ENCODE results near the gene WFDC9.
"Not testable (repeated sequence)": the region's sequence is repeated elsewhere in the genome, so short reads cannot be mapped to it uniquely, and the experiment has no call there.

Gene WFDC9

DNA sequence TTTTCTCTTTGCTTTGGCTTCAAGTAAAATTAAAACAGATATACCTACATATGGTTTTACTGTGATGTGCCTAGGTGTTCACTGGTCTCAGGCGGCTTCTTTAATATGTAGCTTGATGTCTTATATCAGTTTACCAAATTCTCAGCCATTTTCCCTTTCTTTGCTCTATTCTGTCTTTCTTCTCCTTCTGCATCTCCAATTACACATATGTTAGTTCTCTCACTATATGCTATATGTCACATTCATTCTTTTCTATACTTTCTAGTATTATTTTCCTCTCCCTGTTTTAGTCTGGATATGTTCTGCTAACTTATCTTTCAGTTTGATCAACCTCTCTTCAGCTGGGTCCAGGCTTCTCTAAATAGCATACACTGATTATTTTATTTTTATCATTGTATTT lies 37.6 kb downstream of the WFDC9 start:
- no CpG with 5 or more reads among the region's 1 CpG for WGBS, 2 experiments (ENCODE audit: insufficient coverage in 2 of 2)
- Histone ChIP-seq H3K4me1 (ENCODE audit: control insufficient read depth, insufficient read depth, low read length, poor library complexity, severe bottlenecking) (peaks cover 8% of the 10 kb centered on the region), H3K27ac (ENCODE audit: low read depth, low read length, severe bottlenecking) (no peak overlapping the region), H3K9me3 (ENCODE audit: control insufficient read depth, low read length) (no peaks in the 10 kb centered on the region), H3K36me3 (ENCODE audit: control insufficient read depth, insufficient read depth, low read length) (no peaks in the 10 kb centered on the region), H3K4me3 (ENCODE audit: extremely low read depth, insufficient read depth, low read length, poor library complexity, severe bottlenecking) (no peak overlapping the region)

DNA sequence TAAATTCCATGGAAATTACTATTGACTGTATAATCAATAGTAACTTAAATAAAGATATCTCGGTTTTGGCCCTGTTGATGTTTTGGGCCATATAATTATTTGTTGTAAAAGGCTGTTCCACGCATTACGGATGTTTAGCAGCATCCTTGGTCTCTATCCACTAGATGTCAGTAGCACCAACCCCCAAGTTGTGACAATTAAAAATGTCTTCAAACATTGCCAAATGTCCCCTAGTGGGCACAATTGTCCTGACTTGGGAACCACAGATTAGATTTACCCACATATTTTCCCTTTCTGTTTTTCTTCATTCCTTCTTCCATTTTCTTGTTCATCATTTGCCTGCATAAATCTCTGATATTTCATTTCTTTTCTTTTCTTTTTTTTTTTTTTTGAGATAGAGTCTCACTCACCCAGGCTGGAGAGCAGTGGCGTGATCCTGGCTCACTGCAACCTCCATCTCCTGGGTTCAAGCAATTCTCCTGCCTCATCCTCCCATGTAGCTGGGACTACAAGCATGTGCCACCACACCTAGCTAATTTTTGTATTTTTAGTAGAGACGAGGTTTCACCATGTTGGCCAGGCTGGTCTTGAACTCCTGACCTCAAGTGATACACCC lies 38.4 kb downstream of the WFDC9 start:
- H3K4me3 ChIP-seq (ENCODE audit: extremely low read depth, insufficient read depth, low read length, poor library complexity, severe bottlenecking) = no peak overlapping the region
- no peak overlapping the region for H3K27ac ChIP-seq (ENCODE audit: low read depth, low read length, severe bottlenecking)
- H3K9me3 ChIP-seq (ENCODE audit: control insufficient read depth, low read length) = no peaks in the 10 kb centered on the region
- no peaks in the 10 kb centered on the region for H3K36me3 ChIP-seq (ENCODE audit: control insufficient read depth, insufficient read depth, low read length)
- H3K4me1 ChIP-seq (ENCODE audit: control insufficient read depth, insufficient read depth, low read length, poor library complexity, severe bottlenecking) = peaks cover 8% of the 10 kb centered on the region
- WGBS, 2 experiments (ENCODE audit: insufficient coverage in 2 of 2) = 75 to 87% methylated on average over 2 to 3 of the region's 5 CpGs

DNA sequence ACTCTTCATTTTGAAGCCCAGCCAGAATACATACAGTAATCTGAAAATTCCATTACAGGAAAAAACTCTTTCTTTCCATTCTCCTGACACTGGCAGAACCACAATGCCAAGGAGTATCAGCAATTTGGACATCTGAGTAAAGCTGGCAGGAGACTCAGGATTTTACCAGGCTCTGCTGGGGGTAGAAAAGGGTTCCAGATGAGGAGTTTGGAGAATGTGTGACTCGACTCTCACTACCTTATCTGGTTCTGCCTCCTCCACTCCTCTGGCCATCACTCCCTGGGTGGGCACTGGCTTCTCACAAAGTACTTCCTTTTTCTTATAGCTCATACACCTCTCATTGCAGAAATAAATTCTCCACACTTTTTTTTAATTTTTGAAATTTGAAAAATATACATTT lies 41.4 kb downstream of the WFDC9 start:
- no peaks in the 10 kb centered on the region for H3K9me3 ChIP-seq (ENCODE audit: control insufficient read depth, low read length)
- H3K36me3 ChIP-seq (ENCODE audit: control insufficient read depth, insufficient read depth, low read length) = no peaks in the 10 kb centered on the region
- no peak overlapping the region for H3K27ac ChIP-seq (ENCODE audit: low read depth, low read length, severe bottlenecking)
- peaks cover 12% of the 10 kb centered on the region for H3K4me1 ChIP-seq (ENCODE audit: control insufficient read depth, insufficient read depth, low read length, poor library complexity, severe bottlenecking)
- 43 to 60% methylated on average over 1 of the region's 1 CpG for WGBS, 2 experiments (ENCODE audit: insufficient coverage in 2 of 2)
- H3K4me3 ChIP-seq (ENCODE audit: extremely low read depth, insufficient read depth, low read length, poor library complexity, severe bottlenecking) = no peak overlapping the region

DNA sequence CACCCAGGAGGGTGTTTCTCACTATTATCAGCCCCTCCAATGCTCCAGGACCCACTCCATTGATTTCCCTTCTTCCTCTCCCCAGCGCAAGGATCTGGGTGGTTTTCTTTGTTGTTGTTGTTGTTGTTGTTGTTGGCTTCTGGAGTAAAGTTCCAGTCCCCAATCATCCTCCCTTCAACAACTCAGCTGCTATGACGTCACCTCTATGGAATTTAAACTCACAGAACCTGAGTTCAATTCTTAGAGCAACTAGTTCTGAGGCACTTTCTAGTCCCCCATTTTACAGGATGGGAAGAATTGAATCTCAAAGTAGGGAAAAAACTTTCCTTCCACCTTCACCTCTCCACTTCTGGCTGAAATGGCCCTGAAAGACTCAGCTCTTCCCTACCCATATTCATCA lies 42.3 kb downstream of the WFDC9 start:
- no peaks in the 10 kb centered on the region for H3K36me3 ChIP-seq (ENCODE audit: control insufficient read depth, insufficient read depth, low read length)
- no peak overlapping the region for H3K27ac ChIP-seq (ENCODE audit: low read depth, low read length, severe bottlenecking)
- peaks cover 12% of the 10 kb centered on the region for H3K4me1 ChIP-seq (ENCODE audit: control insufficient read depth, insufficient read depth, low read length, poor library complexity, severe bottlenecking)
- no peaks in the 10 kb centered on the region for H3K9me3 ChIP-seq (ENCODE audit: control insufficient read depth, low read length)
- H3K4me3 ChIP-seq (ENCODE audit: extremely low read depth, insufficient read depth, low read length, poor library complexity, severe bottlenecking) = no peak overlapping the region
- 60% methylated on average over 1 of the region's 2 CpGs; no CpG with 5 or more reads in 1 of the 2 experiments for WGBS, 2 experiments (ENCODE audit: insufficient coverage in 2 of 2)

DNA sequence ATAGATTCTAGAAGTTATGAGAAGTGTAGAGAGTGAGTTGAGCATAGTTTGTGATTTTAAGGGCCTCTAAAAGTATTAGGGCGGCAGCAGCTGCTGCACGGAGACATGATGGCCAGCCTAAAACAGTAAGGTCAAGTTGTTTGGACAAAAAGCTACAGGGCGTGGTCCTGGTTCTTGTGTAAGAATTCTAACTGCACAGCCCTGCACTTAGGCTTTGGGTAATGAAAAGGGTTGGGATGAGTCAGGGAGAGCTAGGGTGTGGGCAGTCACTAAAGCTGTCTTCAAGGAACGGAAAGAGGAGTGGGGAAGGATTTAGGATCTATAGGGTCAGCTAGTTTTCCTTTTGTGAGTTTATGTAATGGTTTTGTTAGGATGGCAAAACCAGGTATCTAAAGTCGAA lies 45.1 kb downstream of the WFDC9 start:
- not testable (repeated sequence) for H3K36me3 ChIP-seq (ENCODE audit: control insufficient read depth, insufficient read depth, low read length); H3K27ac ChIP-seq (ENCODE audit: low read depth, low read length, severe bottlenecking); H3K9me3 ChIP-seq (ENCODE audit: control insufficient read depth, low read length); H3K4me3 ChIP-seq (ENCODE audit: extremely low read depth, insufficient read depth, low read length, poor library complexity, severe bottlenecking)
- H3K4me1 ChIP-seq (ENCODE audit: control insufficient read depth, insufficient read depth, low read length, poor library complexity, severe bottlenecking) = peaks cover 18% of the 10 kb centered on the region
- 86 to 93% methylated on average over 5 of the region's 5 CpGs for WGBS, 2 experiments (ENCODE audit: insufficient coverage in 2 of 2)

DNA sequence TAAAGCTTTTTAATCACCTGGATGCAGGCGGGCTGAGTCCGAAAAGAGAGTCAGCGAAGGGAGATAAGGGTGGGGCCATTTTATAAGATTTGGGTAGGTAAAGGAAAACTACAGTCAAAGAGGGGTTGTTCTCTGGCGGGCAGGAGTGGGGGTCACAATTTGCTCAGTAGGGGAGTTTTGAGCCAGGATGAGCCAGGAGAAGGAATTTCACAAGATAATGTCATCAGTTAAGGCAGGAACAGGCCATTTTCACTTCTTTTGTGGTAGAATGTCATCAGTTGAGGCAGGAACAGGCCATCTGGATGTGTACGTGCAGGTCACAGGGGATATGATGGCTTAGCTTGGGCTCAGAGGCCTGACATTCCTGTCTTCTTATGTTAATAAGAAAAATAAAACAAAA lies 46.8 kb downstream of the WFDC9 start:
- H3K4me3 ChIP-seq (ENCODE audit: extremely low read depth, insufficient read depth, low read length, poor library complexity, severe bottlenecking); H3K36me3 ChIP-seq (ENCODE audit: control insufficient read depth, insufficient read depth, low read length); H3K9me3 ChIP-seq (ENCODE audit: control insufficient read depth, low read length); H3K27ac ChIP-seq (ENCODE audit: low read depth, low read length, severe bottlenecking): not testable (repeated sequence)
- 81 to 91% methylated on average over 4 of the region's 5 CpGs for WGBS, 2 experiments (ENCODE audit: insufficient coverage in 2 of 2)
- peaks cover 14% of the 10 kb centered on the region for H3K4me1 ChIP-seq (ENCODE audit: control insufficient read depth, insufficient read depth, low read length, poor library complexity, severe bottlenecking)

DNA sequence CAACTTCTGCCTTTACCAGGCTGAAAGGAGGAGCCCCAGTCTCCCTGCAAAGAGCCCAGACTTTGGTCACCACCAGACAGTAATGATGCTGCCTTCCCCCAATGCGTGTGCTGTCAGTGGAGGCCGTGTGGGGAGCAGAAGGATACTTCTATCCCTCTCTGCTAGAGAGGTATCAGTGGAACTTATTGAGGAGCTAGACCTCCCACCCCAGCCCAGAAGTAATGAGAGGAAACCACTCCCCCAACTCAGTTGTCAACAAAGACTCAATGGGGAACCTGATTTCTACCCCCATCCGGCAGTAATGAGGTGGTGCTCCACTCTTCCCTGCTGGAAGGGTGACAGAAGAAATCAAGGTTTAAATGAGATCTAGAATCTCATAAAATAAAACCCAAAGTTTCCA lies 47.6 kb downstream of the WFDC9 start:
- no peak overlapping the region for H3K4me3 ChIP-seq (ENCODE audit: extremely low read depth, insufficient read depth, low read length, poor library complexity, severe bottlenecking)
- no peak overlapping the region for H3K27ac ChIP-seq (ENCODE audit: low read depth, low read length, severe bottlenecking)
- H3K9me3 ChIP-seq (ENCODE audit: control insufficient read depth, low read length) = no peaks in the 10 kb centered on the region
- H3K4me1 ChIP-seq (ENCODE audit: control insufficient read depth, insufficient read depth, low read length, poor library complexity, severe bottlenecking) = peaks cover 9% of the 10 kb centered on the region
- no peaks in the 10 kb centered on the region for H3K36me3 ChIP-seq (ENCODE audit: control insufficient read depth, insufficient read depth, low read length)
- WGBS, 2 experiments (ENCODE audit: insufficient coverage in 2 of 2) = 65% methylated on average over 2 of the region's 3 CpGs; no CpG with 5 or more reads in 1 of the 2 experiments

DNA sequence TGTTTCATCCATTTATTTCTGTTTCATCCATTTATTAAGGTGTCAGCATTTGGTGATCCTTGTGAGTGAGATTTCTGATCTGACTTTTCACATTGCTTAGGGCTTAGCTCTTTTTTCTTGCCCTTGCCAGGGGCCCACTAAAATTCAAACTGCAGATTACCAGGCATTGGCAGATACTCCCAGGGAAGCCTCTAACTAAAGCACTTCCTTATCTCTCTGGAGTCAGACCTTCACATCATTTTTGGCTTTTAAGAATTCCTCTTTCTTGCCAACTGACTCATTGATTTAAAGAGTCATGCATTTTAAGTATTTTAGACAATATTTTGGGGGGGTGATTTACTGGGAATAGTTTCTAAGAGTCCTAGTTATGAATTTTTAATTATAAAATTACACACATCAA lies 49.4 kb downstream of the WFDC9 start:
- peaks cover 9% of the 10 kb centered on the region for H3K4me1 ChIP-seq (ENCODE audit: control insufficient read depth, insufficient read depth, low read length, poor library complexity, severe bottlenecking)
- no peaks in the 10 kb centered on the region for H3K36me3 ChIP-seq (ENCODE audit: control insufficient read depth, insufficient read depth, low read length)
- no peak overlapping the region for H3K4me3 ChIP-seq (ENCODE audit: extremely low read depth, insufficient read depth, low read length, poor library complexity, severe bottlenecking)
- H3K27ac ChIP-seq (ENCODE audit: low read depth, low read length, severe bottlenecking) = no peak overlapping the region
- H3K9me3 ChIP-seq (ENCODE audit: control insufficient read depth, low read length) = no peaks in the 10 kb centered on the region

DNA sequence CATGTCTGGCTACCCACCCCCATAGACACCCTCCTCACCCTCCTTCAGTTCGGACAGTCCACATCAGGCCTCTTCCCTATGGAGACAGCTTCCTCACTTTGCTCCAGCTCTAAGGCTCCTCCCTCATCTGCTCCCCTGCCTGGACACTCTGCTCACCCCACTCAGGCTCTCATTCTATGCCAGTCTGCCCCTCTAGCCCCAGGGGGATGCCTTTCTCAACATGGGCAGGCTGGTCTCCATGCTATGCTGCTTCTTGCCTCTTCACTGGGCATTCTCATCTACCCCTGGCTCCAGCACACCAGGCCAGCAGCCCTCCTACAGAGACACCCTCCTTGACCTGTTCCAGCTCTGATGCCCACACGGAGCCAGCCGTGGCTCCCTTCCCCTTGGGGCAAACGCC lies 51.9 kb downstream of the WFDC9 start, which contains the start of gene WFDC8:
Gene WFDC8 (minus strand): TSS at position 101 of the 400 bp plus-strand sequence. CDS start 37 bp downstream, at position 64.
- no peaks in the 10 kb centered on the region for H3K9me3 ChIP-seq (ENCODE audit: control insufficient read depth, low read length)
- H3K4me3 ChIP-seq (ENCODE audit: extremely low read depth, insufficient read depth, low read length, poor library complexity, severe bottlenecking) = no peak within 1 kb of the TSS
- no peaks in the 10 kb centered on the region for H3K36me3 ChIP-seq (ENCODE audit: control insufficient read depth, insufficient read depth, low read length)
- H3K4me1 ChIP-seq (ENCODE audit: control insufficient read depth, insufficient read depth, low read length, poor library complexity, severe bottlenecking) = peaks cover 6% of the 10 kb centered on the region
- WGBS, 2 experiments (ENCODE audit: insufficient coverage in 2 of 2) = 93% methylated on average over 3 of the region's 4 CpGs; no CpG with 5 or more reads in 1 of the 2 experiments
- H3K27ac ChIP-seq (ENCODE audit: low read depth, low read length, severe bottlenecking) = no peak within 1 kb of the TSS

DNA sequence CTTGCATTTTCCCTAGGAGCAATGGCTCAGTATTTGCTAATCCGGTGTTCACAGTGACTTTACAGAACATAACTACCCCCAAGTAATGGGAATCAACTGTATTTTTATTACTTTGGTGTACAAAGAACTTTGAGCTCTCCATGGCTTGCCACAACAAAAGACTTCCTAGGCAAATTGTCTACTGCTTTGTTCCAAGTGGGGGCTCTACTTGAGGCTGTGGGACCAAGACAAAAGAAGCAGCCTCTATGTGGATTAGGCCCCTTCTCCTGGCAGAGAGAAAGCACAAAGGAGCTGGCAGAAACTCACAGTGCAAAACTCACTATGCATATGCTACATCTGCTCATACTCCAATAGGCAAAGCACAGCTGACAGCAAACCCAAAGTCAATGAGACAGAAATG lies 52.9 kb downstream of the WFDC9 start:
- no CpG with 5 or more reads among the region's 1 CpG for WGBS, 2 experiments (ENCODE audit: insufficient coverage in 2 of 2)
- Histone ChIP-seq H3K27ac (ENCODE audit: low read depth, low read length, severe bottlenecking) (no peak overlapping the region), H3K4me1 (ENCODE audit: control insufficient read depth, insufficient read depth, low read length, poor library complexity, severe bottlenecking) (peaks cover 6% of the 10 kb centered on the region)

DNA sequence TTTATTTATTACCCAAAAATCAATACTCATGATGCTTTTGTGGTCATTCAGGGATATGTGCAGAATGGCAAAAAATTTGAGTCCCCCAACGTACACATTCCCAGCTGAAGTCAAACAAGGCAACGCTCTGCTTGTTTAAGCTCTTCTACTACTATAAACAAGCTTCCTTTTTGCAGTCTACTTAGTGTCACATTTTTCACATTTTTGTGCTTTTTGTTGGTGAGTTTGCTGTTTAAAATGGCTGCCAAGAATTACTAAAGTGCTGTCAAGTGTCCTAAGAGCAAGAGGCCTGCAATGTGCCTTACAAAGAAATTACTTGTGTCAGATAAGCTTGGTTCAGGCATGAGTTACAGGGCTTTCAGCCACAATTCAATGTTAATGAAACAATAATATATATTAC lies 54.1 kb downstream of the WFDC9 start:
- H3K4me3 ChIP-seq (ENCODE audit: extremely low read depth, insufficient read depth, low read length, poor library complexity, severe bottlenecking) = no peak overlapping the region
- no CpG with 5 or more reads among the region's 2 CpGs for WGBS, 2 experiments (ENCODE audit: insufficient coverage in 2 of 2)
- peaks cover 6% of the 10 kb centered on the region for H3K4me1 ChIP-seq (ENCODE audit: control insufficient read depth, insufficient read depth, low read length, poor library complexity, severe bottlenecking)
- H3K36me3 ChIP-seq (ENCODE audit: control insufficient read depth, insufficient read depth, low read length) = no peaks in the 10 kb centered on the region
- H3K9me3 ChIP-seq (ENCODE audit: control insufficient read depth, low read length) = peaks cover 5% of the 10 kb centered on the region
- peak overlapping the region; percentile 57 for H3K27ac ChIP-seq (ENCODE audit: low read depth, low read length, severe bottlenecking)

More for the DNA sequence above, 52.9 kb downstream of the WFDC9 start:
- Histone ChIP-seq H3K9me3 (ENCODE audit: control insufficient read depth, low read length) (peaks cover 5% of the 10 kb centered on the region), H3K4me3 (ENCODE audit: extremely low read depth, insufficient read depth, low read length, poor library complexity, severe bottlenecking) (no peak overlapping the region), H3K36me3 (ENCODE audit: control insufficient read depth, insufficient read depth, low read length) (no peaks in the 10 kb centered on the region)

Data from mesodermal cell (in vitro differentiated cells).